ENCODE measurements around the gene KIF1C.

KIF1C gene

DNA sequence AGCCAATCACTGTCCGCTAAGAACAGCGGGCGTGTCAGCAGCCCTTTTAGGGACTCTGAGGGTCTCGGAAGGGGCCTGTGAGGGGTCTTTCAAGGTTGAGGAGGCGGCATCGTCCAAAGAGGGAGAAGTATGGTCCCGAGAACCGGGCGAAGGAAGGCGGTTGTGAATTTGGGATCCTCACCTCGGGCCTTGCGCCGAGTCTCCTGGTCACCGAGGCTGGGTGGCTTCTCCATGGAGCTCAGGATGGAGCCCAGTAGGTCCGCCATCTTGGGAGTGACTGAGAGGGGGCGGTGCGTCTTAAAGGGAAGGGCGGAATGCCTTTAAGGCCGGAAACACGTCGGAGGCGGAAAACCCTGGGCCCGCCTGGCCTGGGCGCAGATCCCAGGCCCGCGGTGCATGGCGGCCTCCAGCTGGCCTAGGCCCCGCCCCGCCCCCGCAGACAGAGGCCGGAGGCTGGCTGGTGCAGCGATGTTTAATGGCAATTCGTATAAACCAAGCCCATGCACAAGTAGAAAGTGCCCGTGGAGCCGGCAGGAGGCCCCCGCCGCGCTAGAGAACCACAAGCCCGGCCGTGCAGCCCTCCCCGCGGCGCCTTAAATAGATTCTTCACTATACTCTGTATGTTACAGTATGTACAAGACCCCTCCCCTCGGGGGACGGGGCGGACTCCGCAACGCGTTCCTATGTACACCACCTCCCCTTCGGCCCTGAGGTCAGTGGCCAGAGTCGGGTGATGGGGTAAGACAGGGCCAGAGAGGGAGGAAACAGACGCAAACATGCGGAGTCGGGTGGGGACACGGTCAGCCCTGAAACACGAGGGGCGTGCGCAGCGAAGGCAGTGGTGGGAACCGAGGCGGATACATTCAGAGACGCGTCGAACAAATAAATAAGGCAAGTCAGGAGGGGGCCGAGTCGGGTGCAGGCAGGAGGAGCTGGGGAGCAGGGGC is 29.9 kb upstream of the KIF1C start, which contains the start of gene SPAG7 (continued):
- peak; percentile 79 for TF ChIP-seq ZBTB8A (tag by site-specific recombination; IDR thresholded peaks at IDR 0.05)
- TF ChIP-seq, protein P1, sequence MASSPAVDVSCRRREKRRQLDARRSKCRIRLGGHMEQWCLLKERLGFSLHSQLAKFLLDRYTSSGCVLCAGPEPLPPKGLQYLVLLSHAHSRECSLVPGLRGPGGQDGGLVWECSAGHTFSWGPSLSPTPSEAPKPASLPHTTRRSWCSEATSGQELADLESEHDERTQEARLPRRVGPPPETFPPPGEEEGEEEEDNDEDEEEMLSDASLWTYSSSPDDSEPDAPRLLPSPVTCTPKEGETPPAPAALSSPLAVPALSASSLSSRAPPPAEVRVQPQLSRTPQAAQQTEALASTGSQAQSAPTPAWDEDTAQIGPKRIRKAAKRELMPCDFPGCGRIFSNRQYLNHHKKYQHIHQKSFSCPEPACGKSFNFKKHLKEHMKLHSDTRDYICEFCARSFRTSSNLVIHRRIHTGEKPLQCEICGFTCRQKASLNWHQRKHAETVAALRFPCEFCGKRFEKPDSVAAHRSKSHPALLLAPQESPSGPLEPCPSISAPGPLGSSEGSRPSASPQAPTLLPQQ (tag by site-specific recombination; IDR thresholded peaks at IDR 0.05), result peak; percentile 98
- TF ChIP-seq ZNF610 (tag by site-specific recombination; IDR thresholded peaks at IDR 0.05; ENCODE audit: borderline replicate concordance), result no peak
- TF ChIP-seq ZNF302 (tag by site-specific recombination; IDR thresholded peaks at IDR 0.05; ENCODE audit: low read depth), result no peak
- TF ChIP-seq, protein P2, sequence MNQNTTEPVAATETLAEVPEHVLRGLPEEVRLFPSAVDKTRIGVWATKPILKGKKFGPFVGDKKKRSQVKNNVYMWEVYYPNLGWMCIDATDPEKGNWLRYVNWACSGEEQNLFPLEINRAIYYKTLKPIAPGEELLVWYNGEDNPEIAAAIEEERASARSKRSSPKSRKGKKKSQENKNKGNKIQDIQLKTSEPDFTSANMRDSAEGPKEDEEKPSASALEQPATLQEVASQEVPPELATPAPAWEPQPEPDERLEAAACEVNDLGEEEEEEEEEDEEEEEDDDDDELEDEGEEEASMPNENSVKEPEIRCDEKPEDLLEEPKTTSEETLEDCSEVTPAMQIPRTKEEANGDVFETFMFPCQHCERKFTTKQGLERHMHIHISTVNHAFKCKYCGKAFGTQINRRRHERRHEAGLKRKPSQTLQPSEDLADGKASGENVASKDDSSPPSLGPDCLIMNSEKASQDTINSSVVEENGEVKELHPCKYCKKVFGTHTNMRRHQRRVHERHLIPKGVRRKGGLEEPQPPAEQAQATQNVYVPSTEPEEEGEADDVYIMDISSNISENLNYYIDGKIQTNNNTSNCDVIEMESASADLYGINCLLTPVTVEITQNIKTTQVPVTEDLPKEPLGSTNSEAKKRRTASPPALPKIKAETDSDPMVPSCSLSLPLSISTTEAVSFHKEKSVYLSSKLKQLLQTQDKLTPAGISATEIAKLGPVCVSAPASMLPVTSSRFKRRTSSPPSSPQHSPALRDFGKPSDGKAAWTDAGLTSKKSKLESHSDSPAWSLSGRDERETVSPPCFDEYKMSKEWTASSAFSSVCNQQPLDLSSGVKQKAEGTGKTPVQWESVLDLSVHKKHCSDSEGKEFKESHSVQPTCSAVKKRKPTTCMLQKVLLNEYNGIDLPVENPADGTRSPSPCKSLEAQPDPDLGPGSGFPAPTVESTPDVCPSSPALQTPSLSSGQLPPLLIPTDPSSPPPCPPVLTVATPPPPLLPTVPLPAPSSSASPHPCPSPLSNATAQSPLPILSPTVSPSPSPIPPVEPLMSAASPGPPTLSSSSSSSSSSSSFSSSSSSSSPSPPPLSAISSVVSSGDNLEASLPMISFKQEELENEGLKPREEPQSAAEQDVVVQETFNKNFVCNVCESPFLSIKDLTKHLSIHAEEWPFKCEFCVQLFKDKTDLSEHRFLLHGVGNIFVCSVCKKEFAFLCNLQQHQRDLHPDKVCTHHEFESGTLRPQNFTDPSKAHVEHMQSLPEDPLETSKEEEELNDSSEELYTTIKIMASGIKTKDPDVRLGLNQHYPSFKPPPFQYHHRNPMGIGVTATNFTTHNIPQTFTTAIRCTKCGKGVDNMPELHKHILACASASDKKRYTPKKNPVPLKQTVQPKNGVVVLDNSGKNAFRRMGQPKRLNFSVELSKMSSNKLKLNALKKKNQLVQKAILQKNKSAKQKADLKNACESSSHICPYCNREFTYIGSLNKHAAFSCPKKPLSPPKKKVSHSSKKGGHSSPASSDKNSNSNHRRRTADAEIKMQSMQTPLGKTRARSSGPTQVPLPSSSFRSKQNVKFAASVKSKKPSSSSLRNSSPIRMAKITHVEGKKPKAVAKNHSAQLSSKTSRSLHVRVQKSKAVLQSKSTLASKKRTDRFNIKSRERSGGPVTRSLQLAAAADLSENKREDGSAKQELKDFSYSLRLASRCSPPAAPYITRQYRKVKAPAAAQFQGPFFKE (tag by site-specific recombination; IDR thresholded peaks at IDR 0.05; ENCODE audit: borderline replicate concordance), result 0 out of 2 replicates have a peak, but pooled peaks have one; percentile 68
- peak; percentile 97 for TF ChIP-seq KLF16 (tag by site-specific recombination; IDR thresholded peaks at IDR 0.05)
- TF ChIP-seq SP7 (tag by site-specific recombination; IDR thresholded peaks at IDR 0.05), result peak; percentile 64
- TF ChIP-seq ZNF24 (tag by site-specific recombination; IDR thresholded peaks at IDR 0.05), result peak; percentile 67
- TF ChIP-seq, protein P3, sequence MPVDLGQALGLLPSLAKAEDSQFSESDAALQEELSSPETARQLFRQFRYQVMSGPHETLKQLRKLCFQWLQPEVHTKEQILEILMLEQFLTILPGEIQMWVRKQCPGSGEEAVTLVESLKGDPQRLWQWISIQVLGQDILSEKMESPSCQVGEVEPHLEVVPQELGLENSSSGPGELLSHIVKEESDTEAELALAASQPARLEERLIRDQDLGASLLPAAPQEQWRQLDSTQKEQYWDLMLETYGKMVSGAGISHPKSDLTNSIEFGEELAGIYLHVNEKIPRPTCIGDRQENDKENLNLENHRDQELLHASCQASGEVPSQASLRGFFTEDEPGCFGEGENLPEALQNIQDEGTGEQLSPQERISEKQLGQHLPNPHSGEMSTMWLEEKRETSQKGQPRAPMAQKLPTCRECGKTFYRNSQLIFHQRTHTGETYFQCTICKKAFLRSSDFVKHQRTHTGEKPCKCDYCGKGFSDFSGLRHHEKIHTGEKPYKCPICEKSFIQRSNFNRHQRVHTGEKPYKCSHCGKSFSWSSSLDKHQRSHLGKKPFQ (tag by site-specific recombination; IDR thresholded peaks at IDR 0.05), result no peak
- TF ChIP-seq GLIS2 (tag by site-specific recombination; IDR thresholded peaks at IDR 0.05), result peak; percentile 39; the same call in 1 of the 2 replicates
- TF ChIP-seq ZNF544 (tag by site-specific recombination; IDR thresholded peaks at IDR 0.05), result no peak
- peak; percentile 51; the same call in 1 of the 2 replicates for TF ChIP-seq WT1 (tag by site-specific recombination; IDR thresholded peaks at IDR 0.05)
- TF ChIP-seq ZFP69B (tag by site-specific recombination; IDR thresholded peaks at IDR 0.05), result peak; percentile 98
- peak; percentile 82 for TF ChIP-seq KLF10 (tag by site-specific recombination; IDR thresholded peaks at IDR 0.05)
- TF ChIP-seq, protein P4, sequence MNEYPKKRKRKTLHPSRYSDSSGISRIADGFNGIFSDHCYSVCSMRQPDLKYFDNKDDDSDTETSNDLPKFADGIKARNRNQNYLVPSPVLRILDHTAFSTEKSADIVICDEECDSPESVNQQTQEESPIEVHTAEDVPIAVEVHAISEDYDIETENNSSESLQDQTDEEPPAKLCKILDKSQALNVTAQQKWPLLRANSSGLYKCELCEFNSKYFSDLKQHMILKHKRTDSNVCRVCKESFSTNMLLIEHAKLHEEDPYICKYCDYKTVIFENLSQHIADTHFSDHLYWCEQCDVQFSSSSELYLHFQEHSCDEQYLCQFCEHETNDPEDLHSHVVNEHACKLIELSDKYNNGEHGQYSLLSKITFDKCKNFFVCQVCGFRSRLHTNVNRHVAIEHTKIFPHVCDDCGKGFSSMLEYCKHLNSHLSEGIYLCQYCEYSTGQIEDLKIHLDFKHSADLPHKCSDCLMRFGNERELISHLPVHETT (tag by site-specific recombination; IDR thresholded peaks at IDR 0.05), result peak; percentile 75; the same call in 1 of the 2 replicates
- no peak for TF ChIP-seq ZNF155 (tag by site-specific recombination; IDR thresholded peaks at IDR 0.05)
- no peak for TF ChIP-seq ZNF707 (tag by site-specific recombination; IDR thresholded peaks at IDR 0.05)
- no peak for TF ChIP-seq ZNF423 (tag by site-specific recombination; IDR thresholded peaks at IDR 0.05)
- TF ChIP-seq ZNF837 (tag by site-specific recombination; IDR thresholded peaks at IDR 0.05), result no peak
- TF ChIP-seq ZNF184 (tag by site-specific recombination; IDR thresholded peaks at IDR 0.05), result no peak
- TF ChIP-seq, protein P5, sequence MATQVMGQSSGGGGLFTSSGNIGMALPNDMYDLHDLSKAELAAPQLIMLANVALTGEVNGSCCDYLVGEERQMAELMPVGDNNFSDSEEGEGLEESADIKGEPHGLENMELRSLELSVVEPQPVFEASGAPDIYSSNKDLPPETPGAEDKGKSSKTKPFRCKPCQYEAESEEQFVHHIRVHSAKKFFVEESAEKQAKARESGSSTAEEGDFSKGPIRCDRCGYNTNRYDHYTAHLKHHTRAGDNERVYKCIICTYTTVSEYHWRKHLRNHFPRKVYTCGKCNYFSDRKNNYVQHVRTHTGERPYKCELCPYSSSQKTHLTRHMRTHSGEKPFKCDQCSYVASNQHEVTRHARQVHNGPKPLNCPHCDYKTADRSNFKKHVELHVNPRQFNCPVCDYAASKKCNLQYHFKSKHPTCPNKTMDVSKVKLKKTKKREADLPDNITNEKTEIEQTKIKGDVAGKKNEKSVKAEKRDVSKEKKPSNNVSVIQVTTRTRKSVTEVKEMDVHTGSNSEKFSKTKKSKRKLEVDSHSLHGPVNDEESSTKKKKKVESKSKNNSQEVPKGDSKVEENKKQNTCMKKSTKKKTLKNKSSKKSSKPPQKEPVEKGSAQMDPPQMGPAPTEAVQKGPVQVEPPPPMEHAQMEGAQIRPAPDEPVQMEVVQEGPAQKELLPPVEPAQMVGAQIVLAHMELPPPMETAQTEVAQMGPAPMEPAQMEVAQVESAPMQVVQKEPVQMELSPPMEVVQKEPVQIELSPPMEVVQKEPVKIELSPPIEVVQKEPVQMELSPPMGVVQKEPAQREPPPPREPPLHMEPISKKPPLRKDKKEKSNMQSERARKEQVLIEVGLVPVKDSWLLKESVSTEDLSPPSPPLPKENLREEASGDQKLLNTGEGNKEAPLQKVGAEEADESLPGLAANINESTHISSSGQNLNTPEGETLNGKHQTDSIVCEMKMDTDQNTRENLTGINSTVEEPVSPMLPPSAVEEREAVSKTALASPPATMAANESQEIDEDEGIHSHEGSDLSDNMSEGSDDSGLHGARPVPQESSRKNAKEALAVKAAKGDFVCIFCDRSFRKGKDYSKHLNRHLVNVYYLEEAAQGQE (tag by site-specific recombination; IDR thresholded peaks at IDR 0.05), result 0 out of 2 replicates have a peak, but pooled peaks have one; percentile 10
- TF ChIP-seq, protein P6, sequence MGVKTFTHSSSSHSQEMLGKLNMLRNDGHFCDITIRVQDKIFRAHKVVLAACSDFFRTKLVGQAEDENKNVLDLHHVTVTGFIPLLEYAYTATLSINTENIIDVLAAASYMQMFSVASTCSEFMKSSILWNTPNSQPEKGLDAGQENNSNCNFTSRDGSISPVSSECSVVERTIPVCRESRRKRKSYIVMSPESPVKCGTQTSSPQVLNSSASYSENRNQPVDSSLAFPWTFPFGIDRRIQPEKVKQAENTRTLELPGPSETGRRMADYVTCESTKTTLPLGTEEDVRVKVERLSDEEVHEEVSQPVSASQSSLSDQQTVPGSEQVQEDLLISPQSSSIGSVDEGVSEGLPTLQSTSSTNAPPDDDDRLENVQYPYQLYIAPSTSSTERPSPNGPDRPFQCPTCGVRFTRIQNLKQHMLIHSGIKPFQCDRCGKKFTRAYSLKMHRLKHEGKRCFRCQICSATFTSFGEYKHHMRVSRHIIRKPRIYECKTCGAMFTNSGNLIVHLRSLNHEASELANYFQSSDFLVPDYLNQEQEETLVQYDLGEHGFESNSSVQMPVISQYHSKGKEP (tag by site-specific recombination; IDR thresholded peaks at IDR 0.05), result peak; percentile 93
- no peak for TF ChIP-seq ZNF19 (tag by site-specific recombination; IDR thresholded peaks at IDR 0.05; ENCODE audit: low read depth)
